Activated effector memory CD4-positive, alpha-beta T cell treated with Interleukin-2 at 50 U/mL for 16 hours (primary cell): ENCODE data around the gene LRMDA.

ENCODE experiments used
- DNase-seq: peaks from one replicate; pipeline ENCODE4 v3.0.0-alpha.2; 2020

The LRMDA gene

GRCh38 chr10:76257816-76258215, 826.4 kb downstream of the LRMDA start:
- DNase-seq: no peak

GRCh38 chr10:76265441-76266113, 834.2 kb downstream of the LRMDA start:
- DNase-seq: no peak

- no peak for DNase-seq
Observed at GRCh38 chr10:76268530-76268929, 837.1 kb downstream of the LRMDA start.

GRCh38 chr10:76268954-76269353, 837.5 kb downstream of the LRMDA start:
- DNase-seq: no peak

- DNase-seq: no peak
Observed at GRCh38 chr10:76270464-76270863, 839.0 kb downstream of the LRMDA start.

GRCh38 chr10:76274933-76275332, 843.5 kb downstream of the LRMDA start:
- DNase-seq: no peak

GRCh38 chr10:76278811-76279460, 847.5 kb downstream of the LRMDA start:
- no peak for DNase-seq

GRCh38 chr10:76281659-76282058, 850.2 kb downstream of the LRMDA start:
- no peak for DNase-seq

- DNase-seq: no peak
Observed at GRCh38 chr10:76282061-76283025, 850.9 kb downstream of the LRMDA start.

- no peak for DNase-seq
Observed at GRCh38 chr10:76284351-76284750, 852.9 kb downstream of the LRMDA start.

GRCh38 chr10:76285012-76285411, 853.6 kb downstream of the LRMDA start:
- no peak for DNase-seq

- no peak for DNase-seq
Observed at GRCh38 chr10:76285515-76285914, 854.1 kb downstream of the LRMDA start.

- DNase-seq: no peak
Observed at GRCh38 chr10:76286536-76286935, 855.1 kb downstream of the LRMDA start.

GRCh38 chr10:76287856-76288255, 856.4 kb downstream of the LRMDA start:
- no peak for DNase-seq

GRCh38 chr10:76291175-76291574, 859.8 kb downstream of the LRMDA start:
- no peak for DNase-seq

- DNase-seq: no peak
Observed at GRCh38 chr10:76291885-76292284, 860.5 kb downstream of the LRMDA start.

- DNase-seq: no peak
Observed at GRCh38 chr10:76296957-76297356, 865.5 kb downstream of the LRMDA start.

- DNase-seq: no peak
Observed at GRCh38 chr10:76297358-76297757, 865.9 kb downstream of the LRMDA start.

GRCh38 chr10:76297780-76298281, 866.4 kb downstream of the LRMDA start:
- DNase-seq: no peak

- DNase-seq: no peak
Observed at GRCh38 chr10:76298329-76298728, 866.9 kb downstream of the LRMDA start.

- DNase-seq: no peak
Observed at GRCh38 chr10:76299501-76299900, 868.1 kb downstream of the LRMDA start.

- DNase-seq: no peak
Observed at GRCh38 chr10:76301211-76301610, 869.8 kb downstream of the LRMDA start.

- DNase-seq: no peak
Observed at GRCh38 chr10:76301950-76302349, 870.5 kb downstream of the LRMDA start.
